ENCODE data around the gene RBM33. TPM values are rescaled to one million over a fixed set of nuclear protein-coding genes. Genes with fewer than 3 reads are reported as not detected.
"Not testable (repeated sequence)": the region's sequence is repeated elsewhere in the genome, so short reads cannot be mapped to it uniquely, and the experiment has no call there.

RBM33 gene
- total RNA-seq, 2 donors from 2014 or later = 82.3 to 128 TPM

DNA sequence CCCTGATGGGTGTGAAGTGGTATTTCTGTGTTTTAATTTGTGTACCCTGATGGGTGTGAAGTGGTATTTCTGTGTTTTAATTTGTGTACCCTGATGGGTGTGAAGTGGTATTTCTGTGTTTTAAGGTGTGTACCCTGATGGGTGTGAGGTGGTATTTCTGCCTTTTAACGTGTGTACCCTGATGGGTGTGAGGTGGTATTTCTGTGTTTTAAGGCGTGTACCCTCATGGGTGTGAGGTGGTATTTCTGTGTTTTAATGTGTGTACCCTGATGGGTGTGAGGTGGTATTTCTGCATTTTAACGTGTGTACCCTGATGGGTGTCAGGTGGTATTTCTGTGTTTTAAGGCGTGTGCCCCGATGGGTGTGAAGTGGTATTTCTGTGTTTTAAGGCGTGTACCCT, 29.4 kb upstream of the RBM33 start:
- not testable (repeated sequence) for H3K4me3 Mint-ChIP-seq; DNase-seq (ENCODE audit: low spot score); ATAC-seq; H3K36me3 Mint-ChIP-seq; H3K27ac Mint-ChIP-seq
- H3K4me1 Mint-ChIP-seq (ENCODE audit: low read depth in 2 of 2) = peaks cover 0 to 10% of the 10 kb centered on the region in 2 donors
- peaks cover 11% of the 10 kb centered on the region for H3K9me3 Mint-ChIP-seq
- peaks cover 3 to 17% of the 10 kb centered on the region in 2 donors for H3K27me3 Mint-ChIP-seq

DNA sequence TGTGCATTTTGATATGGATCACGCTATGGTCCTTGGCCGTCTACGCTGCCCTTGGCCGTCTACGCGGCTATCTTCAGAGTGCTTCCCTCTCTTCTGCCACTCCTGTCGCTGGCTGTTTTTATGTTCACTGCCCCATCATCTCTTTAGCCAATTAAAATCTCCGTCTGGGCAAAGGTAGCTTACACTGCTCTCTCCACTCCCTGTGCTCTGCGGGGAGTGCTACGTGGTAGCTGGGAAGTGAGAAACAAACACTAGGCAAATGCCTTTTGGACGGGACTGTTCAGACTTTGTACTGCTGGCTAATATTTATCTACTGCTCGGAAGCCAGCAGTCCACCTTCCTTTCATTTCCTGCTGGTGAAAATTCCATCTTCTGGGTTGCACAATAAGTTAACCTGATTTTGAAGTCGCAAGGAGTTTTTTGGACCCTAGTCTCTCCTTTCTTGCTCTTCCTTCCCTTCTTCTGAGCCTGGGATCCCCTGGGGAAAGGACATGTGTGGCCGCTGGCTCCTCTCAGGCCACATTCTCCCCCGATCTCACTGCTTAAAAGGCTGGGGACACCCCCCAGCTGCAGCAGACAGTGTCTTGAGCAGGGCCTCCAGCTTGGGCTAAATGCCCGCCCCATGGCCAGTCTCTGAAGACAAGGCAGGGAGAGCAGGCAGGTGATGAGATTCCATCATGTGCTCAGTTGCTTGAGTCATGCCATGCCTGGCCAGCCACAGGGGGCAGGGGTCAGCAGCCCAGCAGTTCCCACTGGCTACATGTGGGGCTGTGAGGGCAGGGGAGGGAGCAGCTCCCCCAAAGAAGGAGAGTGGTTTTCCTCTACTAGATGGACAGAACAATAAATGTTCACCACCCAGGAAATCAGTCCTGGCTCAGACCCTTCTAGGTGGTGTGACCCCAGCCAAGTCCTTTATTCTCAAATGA, 25.5 kb upstream of the RBM33 start:
- Mint-ChIP-seq H3K4me3 (no peak overlapping the region), H3K4me1 (ENCODE audit: low read depth in 2 of 2) (peaks cover 0 to 10% of the 10 kb centered on the region in 2 donors), H3K27ac (no peak overlapping the region), H3K27me3 (peaks cover 5 to 23% of the 10 kb centered on the region in 2 donors), H3K9me3 (peaks cover 11% of the 10 kb centered on the region), H3K36me3 (no peaks in the 10 kb centered on the region)
- DNase-seq (ENCODE audit: low spot score) (no peak), ATAC-seq (no peak)

DNA sequence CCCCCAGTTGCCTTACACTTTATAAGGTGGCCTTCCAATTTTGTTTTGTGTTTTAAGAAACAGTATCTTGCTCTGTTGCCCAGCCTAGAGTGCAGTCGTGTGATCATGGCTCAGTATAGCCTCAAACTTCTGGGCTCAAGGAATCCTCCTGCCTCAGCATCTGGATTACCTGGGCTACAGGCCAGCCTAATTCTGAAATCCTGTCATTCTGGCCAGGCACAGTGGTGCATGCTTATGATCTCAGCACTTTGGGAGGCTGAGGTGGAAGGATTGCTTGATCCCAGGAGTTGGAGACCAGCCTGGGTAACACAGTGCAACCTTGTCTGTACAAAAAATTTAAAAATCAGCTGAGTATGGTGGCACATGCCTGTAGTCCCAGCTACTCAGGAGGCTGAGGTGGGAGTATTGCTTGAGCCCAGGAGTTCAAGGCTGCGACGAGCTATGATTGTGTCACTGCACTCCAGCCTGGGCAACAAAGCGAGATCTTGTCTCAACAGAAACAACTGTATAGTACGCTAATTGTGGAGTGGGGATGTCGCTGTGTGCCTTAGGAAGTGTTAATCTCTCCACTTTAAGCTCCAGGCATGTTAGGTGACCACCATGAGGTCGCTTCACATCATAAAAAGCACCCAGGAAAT, 24.7 kb upstream of the RBM33 start:
- no peak overlapping the region for H3K27ac Mint-ChIP-seq

GRCh38 chr7:155620497-155620896, 24.0 kb upstream of the RBM33 start:
- ATAC-seq (no peak), DNase-seq (ENCODE audit: low spot score) (no peak)
- no peaks in the 10 kb centered on the region for H3K36me3 Mint-ChIP-seq
- H3K9me3 Mint-ChIP-seq = peaks cover 5% of the 10 kb centered on the region
- H3K4me3 Mint-ChIP-seq = no peak overlapping the region
- H3K4me1 Mint-ChIP-seq (ENCODE audit: low read depth in 2 of 2) = peaks cover 0 to 5% of the 10 kb centered on the region in 2 donors
- peaks cover 5 to 23% of the 10 kb centered on the region in 2 donors for H3K27me3 Mint-ChIP-seq
- H3K27ac Mint-ChIP-seq = no peak overlapping the region

More for the DNA sequence above, 24.7 kb upstream of the RBM33 start:
- no peak overlapping the region for H3K4me3 Mint-ChIP-seq
- no peaks in the 10 kb centered on the region for H3K36me3 Mint-ChIP-seq
- peaks cover 11% of the 10 kb centered on the region for H3K9me3 Mint-ChIP-seq
- no peak for DNase-seq (ENCODE audit: low spot score)
- H3K27me3 Mint-ChIP-seq = peaks cover 5 to 23% of the 10 kb centered on the region in 2 donors
- no peak for ATAC-seq
- peaks cover 0 to 10% of the 10 kb centered on the region in 2 donors for H3K4me1 Mint-ChIP-seq (ENCODE audit: low read depth in 2 of 2)

- Mint-ChIP-seq H3K9me3 (peaks cover 5% of the 10 kb centered on the region), H3K4me3 (no peak overlapping the region), H3K4me1 (ENCODE audit: low read depth in 2 of 2) (peaks cover 0 to 5% of the 10 kb centered on the region in 2 donors), H3K27me3 (peaks cover 7 to 23% of the 10 kb centered on the region in 2 donors), H3K36me3 (no peaks in the 10 kb centered on the region), H3K27ac (no peak overlapping the region)
- DNase-seq (ENCODE audit: low spot score) = no peak
- no peak for ATAC-seq
These were observed 23.0 kb upstream of the RBM33 start for GRCh38 chr7:155621418-155621980.

DNA sequence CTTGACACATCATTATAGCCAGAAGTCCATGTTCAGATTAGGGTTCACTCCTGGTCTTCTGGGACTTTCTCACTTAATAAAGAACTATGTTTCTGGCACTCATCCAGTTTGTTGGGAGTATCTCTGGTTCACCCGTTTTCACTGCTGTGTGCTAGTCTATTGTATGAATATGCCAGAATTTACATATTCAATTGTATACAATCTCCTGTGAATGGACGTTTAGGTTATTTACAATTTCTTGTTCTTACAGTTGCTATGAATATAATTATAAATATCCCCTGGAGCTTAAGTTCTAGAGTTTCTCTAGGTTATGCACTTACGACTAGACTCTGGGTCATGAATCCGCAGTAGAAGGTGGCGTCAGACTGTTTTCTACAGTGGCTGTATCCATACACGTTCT, 20.0 kb upstream of the RBM33 start:
- H3K27me3 Mint-ChIP-seq = peaks cover 9 to 23% of the 10 kb centered on the region in 2 donors
- H3K36me3 Mint-ChIP-seq = no peaks in the 10 kb centered on the region
- ATAC-seq (no peak), DNase-seq (ENCODE audit: low spot score) (no peak)
- peaks cover 4% of the 10 kb centered on the region for H3K9me3 Mint-ChIP-seq
- H3K27ac Mint-ChIP-seq = no peak overlapping the region
- no peaks in the 10 kb centered on the region for H3K4me1 Mint-ChIP-seq (ENCODE audit: low read depth in 2 of 2)
- H3K4me3 Mint-ChIP-seq = no peak overlapping the region

DNA sequence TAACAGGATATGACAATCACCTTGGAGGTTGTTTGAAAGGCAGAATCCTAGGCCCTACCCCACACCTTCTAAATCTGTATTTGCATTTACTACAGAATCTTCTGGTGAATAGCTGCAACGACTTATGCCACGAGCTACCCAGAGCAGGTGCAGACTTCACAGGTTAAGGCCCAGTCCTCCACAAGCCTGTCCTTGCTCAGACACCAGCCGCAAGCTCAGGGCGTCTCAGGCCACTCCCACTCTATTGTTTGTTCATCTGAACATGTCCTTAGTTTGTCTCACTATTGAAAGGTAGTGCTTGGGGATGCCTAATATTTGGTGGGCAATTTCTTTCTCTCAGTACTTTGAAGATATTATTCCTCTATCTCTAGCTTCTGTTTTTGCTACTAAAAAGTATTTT, 18.9 kb upstream of the RBM33 start:
- H3K9me3 Mint-ChIP-seq = peaks cover 4% of the 10 kb centered on the region
- H3K4me1 Mint-ChIP-seq (ENCODE audit: low read depth in 2 of 2) = no peaks in the 10 kb centered on the region
- H3K27me3 Mint-ChIP-seq = peaks cover 9 to 19% of the 10 kb centered on the region in 2 donors
- DNase-seq (ENCODE audit: low spot score) = no peak
- H3K4me3 Mint-ChIP-seq = no peak overlapping the region
- no peak overlapping the region for H3K27ac Mint-ChIP-seq
- no peak for ATAC-seq
- peaks cover 7% of the 10 kb centered on the region for H3K36me3 Mint-ChIP-seq

DNA sequence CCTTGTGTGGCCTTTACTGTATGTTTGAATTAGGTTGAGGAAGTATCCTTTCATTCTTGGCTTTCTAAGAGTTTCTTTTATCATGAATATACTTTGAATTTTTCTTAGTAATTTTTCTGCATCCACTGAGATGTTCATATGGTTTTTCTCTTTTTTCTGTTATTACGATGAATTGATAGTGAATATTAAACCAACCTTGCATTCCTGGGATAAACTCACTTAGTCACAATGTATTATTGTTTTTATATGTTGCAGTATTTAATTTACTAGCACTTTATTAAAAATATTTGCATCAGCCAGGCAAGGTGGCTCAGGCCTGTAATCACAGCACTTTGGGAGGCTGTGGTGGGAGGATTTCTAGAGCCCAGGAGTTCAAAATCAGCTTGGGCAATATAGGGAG, 15.3 kb upstream of the RBM33 start:
- DNase-seq (ENCODE audit: low spot score) (no peak), ATAC-seq (no peak)
- Mint-ChIP-seq H3K4me3 (no peak overlapping the region), H3K4me1 (ENCODE audit: low read depth in 2 of 2) (no peaks in the 10 kb centered on the region), H3K36me3 (peaks cover 7% of the 10 kb centered on the region), H3K27ac (no peak overlapping the region), H3K27me3 (peaks cover 16% of the 10 kb centered on the region in 2 donors), H3K9me3 (peaks cover 4% of the 10 kb centered on the region)

DNA sequence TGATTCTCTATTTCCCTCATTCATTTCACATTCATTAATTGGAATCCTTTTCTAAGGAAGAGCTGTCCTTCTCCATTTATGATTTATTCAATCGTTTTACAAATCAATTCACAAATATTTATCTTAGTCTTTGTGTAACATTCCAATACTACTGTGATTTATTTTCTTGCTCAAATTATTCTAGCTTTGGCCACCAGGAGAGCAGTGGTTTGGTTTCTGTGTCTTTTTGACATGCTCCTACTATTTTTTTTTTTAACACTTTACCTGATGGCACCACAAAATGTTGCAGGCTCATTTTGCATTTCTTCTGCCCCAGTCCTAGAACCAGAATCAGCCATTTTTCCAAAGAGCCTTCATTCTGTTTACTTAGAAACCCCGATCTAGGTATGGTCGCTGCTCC, 13.3 kb upstream of the RBM33 start:
- Mint-ChIP-seq H3K4me3 (no peak overlapping the region), H3K9me3 (peaks cover 5% of the 10 kb centered on the region), H3K4me1 (ENCODE audit: low read depth in 2 of 2) (no peaks in the 10 kb centered on the region), H3K36me3 (peaks cover 11% of the 10 kb centered on the region), H3K27me3 (peaks cover 18 to 19% of the 10 kb centered on the region in 2 donors), H3K27ac (no peak overlapping the region)
- DNase-seq (ENCODE audit: low spot score) (no peak), ATAC-seq (no peak)

DNA sequence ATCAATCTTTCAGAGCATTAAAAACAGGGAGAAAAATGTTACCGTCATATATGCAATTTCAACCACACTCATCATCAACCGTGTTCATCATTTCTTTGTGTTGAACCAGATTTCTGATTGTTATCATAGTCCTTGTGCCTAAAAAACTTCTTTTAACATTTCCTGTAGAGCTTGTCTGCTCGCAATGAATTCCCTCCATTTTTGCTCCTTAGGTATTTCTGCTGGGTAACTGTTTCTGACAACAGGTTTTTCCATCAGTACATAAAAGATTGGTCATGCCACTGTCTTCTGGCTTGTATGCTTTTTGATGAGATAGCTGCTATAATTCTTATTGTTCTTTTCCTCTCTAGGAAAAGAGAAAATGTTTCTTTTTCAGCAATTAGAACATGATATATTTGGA, 8.6 kb upstream of the RBM33 start:
- no peak for DNase-seq (ENCODE audit: low spot score)
- H3K36me3 Mint-ChIP-seq = peaks cover 38% of the 10 kb centered on the region
- H3K9me3 Mint-ChIP-seq = peaks cover 9% of the 10 kb centered on the region
- no peaks in the 10 kb centered on the region for H3K4me1 Mint-ChIP-seq (ENCODE audit: low read depth in 2 of 2)
- no peak for ATAC-seq
- no peak overlapping the region for H3K27ac Mint-ChIP-seq
- H3K27me3 Mint-ChIP-seq = peaks cover 23 to 41% of the 10 kb centered on the region in 2 donors
- H3K4me3 Mint-ChIP-seq = no peak overlapping the region

DNA sequence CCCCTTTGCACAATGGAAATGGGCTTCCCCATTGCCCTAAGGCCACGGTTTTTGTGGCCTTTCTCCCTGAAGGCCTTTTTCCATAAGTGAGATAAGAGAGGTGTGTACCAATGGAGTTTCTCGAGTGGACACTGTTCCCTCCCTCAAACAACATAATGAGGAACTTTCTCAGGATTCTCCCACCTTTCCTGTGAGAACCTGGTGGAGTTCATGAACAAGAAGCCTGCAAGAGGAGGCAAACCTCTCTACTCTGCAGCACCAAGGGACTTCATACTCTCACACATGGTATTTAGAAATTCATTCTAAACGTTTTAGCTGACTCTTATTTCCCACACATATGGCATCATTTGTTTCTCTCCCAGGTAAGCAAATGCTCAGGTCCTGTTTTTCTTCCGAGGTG, 7.3 kb upstream of the RBM33 start:
- Mint-ChIP-seq H3K36me3 (peaks cover 38% of the 10 kb centered on the region), H3K4me3 (no peak overlapping the region), H3K9me3 (peaks cover 9% of the 10 kb centered on the region), H3K27ac (no peak overlapping the region), H3K4me1 (ENCODE audit: low read depth in 2 of 2) (no peaks in the 10 kb centered on the region), H3K27me3 (peaks cover 17 to 36% of the 10 kb centered on the region in 2 donors)
- no peak for ATAC-seq
- no peak for DNase-seq (ENCODE audit: low spot score)

GRCh38 chr7:155638366-155638765, 6.1 kb upstream of the RBM33 start:
- H3K36me3 Mint-ChIP-seq = peaks cover 39% of the 10 kb centered on the region
- H3K4me1 Mint-ChIP-seq (ENCODE audit: low read depth in 2 of 2) = peaks cover 1 to 2% of the 10 kb centered on the region in 2 donors
- H3K27ac Mint-ChIP-seq = no peak overlapping the region

GRCh38 chr7:155639958-155640520, 4.4 kb upstream of the RBM33 start:
- Mint-ChIP-seq H3K4me3 (no peak overlapping the region), H3K9me3 (peaks cover 9% of the 10 kb centered on the region), H3K4me1 (ENCODE audit: low read depth in 2 of 2) (peaks cover 6 to 10% of the 10 kb centered on the region in 2 donors), H3K27ac (no peak overlapping the region), H3K36me3 (peaks cover 47% of the 10 kb centered on the region), H3K27me3 (peaks cover 13 to 22% of the 10 kb centered on the region in 2 donors)
- DNase-seq (ENCODE audit: low spot score) (no peak), ATAC-seq (no peak)

More at GRCh38 chr7:155638366-155638765, 6.1 kb upstream of the RBM33 start:
- ATAC-seq (no peak), DNase-seq (ENCODE audit: low spot score) (no peak)
- H3K4me3 Mint-ChIP-seq = no peak overlapping the region
- H3K9me3 Mint-ChIP-seq = peaks cover 9% of the 10 kb centered on the region
- peaks cover 13 to 31% of the 10 kb centered on the region in 2 donors for H3K27me3 Mint-ChIP-seq
